Dedifferentiated amniotic fluid mesenchymal stem cell (primary cell): ENCODE results near the gene TCP11L2.
A peak's percentile ranks its signal among the peaks of the same experiment; 100 is the strongest.
"Not testable (repeated sequence)": the region's sequence is repeated elsewhere in the genome, so short reads cannot be mapped to it uniquely, and the experiment has no call there.

Experiments used
- DNase-seq: peaks from one replicate; pipeline ENCODE4 v3.0.0-alpha.2; 2016; ENCODE audit errors: extremely low spot score

TCP11L2 gene

DNA sequence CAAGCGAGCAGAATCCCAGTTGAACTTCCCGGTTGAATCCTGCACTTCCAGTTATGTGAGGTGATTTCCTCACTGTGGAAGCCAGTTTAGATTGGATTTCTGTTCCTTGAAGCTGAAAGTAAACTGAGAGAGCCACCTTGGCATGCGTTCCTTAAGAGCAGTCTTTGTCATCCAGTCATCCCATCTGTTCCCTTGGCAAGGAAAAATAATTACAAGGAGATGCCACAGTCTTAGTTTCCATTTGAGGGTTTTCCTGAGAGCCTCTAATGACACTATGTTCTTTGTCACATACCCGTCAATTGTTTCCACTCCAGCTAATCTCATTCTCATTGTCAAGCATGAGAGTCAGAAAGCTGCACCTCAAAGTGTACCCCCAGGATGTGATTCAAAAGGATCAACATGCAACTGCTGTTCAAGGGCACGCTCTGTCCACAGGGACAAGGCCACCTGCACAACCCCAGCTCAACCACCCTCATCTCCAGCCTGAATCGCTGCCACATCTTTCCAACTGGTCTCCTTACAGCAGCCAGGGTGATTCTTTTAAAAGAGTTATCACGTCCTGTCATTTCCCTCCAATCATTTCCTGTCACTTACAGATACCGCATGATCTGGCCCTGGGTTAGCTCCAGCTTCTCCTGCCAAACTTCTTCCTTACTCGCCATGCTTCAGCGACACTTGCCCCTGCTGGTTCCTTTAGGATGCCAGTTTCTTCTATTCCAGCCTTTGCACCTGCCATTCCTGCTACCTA lies 18.0 kb upstream of the TCP11L2 start:
- no peak for DNase-seq

GRCh38 chr12:106285982-106286381 lies 16.6 kb upstream of the TCP11L2 start:
- no peak for DNase-seq

- DNase-seq, result not testable (repeated sequence)
Measured at GRCh38 chr12:106286576-106287162, 15.9 kb upstream of the TCP11L2 start.

DNA sequence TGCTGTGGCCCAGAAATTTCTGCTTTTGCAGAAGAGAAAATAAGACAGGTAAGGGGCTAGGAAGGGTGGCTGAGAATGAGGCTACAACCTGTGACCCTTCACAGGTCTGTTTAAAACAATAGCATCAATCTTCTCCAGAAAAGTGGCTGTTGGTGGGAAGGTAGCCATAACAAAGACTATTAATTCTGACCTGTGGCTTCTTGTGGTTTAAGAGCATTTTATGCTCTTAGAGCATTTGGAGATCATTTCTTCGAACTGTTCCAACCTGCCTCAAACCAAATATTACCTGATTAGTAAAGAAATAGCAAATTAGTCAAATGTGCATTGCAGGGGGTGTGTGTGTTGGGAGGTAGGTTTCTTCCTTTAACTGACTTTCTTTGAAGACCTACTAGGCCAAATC lies 15.2 kb upstream of the TCP11L2 start:
- no peak for DNase-seq

DNA sequence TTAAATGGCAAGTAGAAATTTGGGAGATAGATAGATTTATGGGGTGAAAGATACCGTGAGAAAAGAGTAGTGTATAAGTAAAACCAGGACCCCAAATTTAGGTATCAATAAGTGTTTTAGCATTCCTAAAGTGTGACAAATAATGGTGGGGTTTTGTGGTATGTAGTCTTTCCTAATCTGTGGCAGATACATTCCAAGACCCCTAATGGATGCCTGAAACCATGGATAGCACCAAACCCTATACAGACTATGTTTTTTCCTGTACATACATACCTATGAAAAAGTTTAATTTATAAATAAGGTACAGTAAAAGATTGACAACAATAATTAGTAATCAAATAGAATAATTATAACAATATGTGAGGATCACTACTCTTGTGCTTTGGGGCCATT lies 14.4 kb upstream of the TCP11L2 start:
- no peak for DNase-seq

- DNase-seq, result peak; percentile 90
Measured at GRCh38 chr12:106288494-106289195, 13.9 kb upstream of the TCP11L2 start.

- no peak for DNase-seq
Measured at GRCh38 chr12:106289196-106289681, 13.3 kb upstream of the TCP11L2 start.

DNA sequence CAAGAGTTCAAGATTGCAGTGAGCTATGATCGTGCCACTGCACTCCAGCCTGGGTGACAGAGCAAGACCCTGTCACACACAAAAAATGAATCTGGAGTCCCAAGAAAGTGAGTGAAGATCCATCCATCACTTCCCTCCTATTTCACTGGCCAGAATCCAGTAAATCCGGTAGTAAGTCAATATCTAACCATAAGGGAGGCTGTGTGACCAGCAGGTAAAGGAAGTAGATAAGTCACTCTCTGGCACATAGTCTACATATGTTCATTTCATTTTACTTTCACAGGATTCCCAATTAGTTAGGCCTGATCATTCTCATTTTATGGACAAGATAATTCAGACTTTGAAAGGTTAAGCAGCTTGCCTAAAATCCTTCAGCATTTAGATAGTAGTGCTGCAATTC lies 11.9 kb upstream of the TCP11L2 start:
- no peak for DNase-seq

DNA sequence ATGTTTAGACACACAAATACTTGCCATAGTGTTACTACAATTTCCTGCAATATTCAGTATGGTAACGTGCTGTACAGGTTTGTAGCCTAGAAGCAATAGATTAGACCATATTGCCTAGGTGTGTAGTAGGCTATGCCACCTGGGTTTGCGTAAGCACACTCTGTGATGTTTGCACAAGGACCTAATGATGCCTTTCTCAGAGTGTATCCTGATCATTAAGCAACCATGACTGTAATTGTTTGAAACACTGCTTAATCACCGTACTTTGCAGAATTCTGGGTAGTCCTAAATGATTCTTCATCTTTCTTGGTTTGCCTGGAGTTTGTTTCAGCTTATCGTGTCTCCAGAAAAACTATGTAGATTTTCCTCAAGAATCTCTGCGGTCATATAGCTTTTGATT lies 11.2 kb upstream of the TCP11L2 start:
- no peak for DNase-seq

DNA sequence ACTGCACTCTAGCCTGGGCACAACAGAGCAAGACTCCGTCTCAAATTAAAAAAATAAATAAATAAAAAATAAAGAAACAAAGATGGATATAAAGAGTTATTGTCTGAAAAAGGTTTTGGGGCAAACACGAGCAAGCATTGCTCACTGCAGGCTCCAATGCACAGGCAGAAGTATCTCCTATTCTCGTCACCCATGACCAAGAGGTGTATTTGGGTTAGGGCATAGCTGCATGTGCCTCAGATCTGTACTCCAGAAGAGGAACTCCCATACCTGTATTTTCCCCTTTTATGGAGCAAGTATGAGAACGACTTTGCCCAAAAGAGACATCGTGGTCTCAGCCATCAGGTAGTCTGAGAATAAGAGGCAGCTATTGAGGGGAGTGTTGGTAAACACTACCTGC lies 10.2 kb upstream of the TCP11L2 start:
- no peak for DNase-seq

GRCh38 chr12:106296179-106296877 lies 6.2 kb upstream of the TCP11L2 start:
- peak; percentile 52 for DNase-seq

GRCh38 chr12:106297075-106297474 lies 5.5 kb upstream of the TCP11L2 start:
- DNase-seq, result no peak

DNA sequence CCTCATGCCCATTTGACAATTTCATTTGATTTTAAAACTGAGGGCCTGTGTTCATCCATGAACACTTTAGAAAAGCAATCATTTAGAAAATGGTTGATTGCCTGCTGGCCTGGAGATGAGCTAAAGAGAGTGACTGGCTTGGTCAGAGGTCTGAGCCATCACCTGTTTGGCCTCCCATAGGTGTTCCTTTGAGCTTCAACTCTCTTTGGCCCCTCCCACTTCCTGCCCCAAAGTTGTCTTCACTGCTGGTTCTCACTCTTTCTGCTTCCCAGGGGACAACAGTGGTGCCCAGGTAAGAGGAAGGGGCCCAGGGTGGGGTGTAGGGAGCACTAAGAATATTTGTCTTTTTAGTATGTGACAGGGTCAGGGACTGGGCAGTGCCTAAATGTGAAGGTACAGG lies 4.9 kb upstream of the TCP11L2 start:
- no peak for DNase-seq

DNA sequence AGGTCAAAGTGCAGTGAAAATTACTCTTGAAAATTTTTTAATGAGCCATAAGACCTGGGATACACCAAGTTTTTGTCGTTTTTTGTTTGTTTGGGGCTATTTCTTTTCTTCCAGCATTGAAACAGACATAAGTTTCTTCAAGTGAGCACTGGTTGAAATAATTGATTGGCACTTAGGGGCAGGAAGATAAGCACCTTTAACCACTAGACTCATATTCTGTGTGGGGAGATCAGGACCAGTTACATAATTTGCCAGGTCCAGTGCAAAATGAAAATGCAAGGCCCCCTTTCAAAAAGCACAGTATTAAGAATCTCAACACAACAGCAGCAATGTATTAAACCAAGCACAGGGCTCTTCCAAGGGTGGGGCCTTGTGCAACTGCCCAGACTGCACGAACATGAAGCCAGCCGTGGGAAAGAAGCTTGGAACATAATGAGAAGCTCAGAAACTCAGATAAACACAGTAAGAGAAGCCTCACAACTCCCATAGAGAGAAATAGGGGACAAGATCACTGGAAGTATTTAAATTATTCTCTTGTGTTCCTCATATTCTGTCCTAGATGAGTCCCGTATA lies 3.2 kb upstream of the TCP11L2 start:
- peak; percentile 79 for DNase-seq

DNA sequence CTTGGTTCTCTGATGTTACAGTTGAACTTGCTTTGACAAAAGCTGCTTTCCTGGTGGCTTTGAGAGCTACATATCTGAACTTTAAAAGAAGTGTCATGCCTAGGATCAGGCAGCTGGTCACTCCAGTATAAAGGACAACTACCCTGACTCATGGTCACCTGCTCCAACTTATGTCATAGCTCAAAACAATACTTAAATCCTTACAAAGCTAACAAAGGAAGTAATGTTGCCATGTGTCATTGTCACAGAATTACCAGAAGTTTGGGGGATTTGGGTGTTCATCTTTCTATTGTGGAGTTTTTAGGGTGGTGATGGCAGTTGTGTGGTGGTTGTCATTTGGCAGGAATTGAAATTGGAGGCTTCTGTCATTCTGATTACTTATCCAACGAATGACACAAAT lies 1.8 kb upstream of the TCP11L2 start:
- no peak for DNase-seq

DNA sequence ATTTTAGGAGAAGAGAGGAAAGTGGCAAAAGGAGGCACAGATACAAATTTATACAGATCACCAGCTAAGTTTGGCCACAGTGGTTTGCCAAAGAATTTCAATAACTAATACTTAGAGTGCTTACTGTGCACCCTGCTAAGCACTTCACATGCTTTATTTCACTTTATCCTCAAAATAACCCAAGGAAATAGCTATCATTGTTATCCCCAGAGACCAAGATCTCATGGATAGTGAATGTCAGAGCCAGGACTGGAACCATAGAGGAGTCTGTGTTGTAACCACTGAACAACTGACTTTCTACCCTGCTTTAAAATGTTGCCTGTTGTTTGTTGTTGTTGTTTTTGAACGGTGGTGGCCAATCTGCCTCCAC lies 1.3 kb upstream of the TCP11L2 start:
- peak; percentile 23 for DNase-seq

- no peak for DNase-seq
Measured at GRCh38 chr12:106301611-106302321, 767 bp upstream of the TCP11L2 start.

- peak; percentile 70 for DNase-seq
Measured at GRCh38 chr12:106303202-106303820, 778 bp downstream of the TCP11L2 start.

DNA sequence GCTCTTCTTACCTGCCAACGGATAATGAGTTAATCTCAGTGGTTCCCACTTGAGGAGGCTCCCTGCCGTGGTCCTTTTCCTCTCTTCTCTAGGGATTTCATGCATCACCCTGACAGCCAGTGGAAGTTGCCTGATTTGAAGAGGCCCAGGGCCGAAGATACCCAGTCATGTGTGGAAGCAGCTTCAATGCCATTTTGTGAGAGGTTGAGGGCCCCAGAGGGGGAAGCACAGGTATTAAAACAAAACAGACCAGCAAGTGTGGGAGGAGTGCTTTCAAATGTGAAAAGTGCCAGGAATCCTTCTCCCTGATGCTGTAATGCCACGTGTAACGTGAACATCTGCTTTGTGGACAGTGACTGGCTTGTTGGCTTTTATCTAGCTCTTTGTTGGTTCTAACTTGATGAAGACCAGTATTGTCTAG lies 1.5 kb downstream of the TCP11L2 start:
- no peak for DNase-seq

DNA sequence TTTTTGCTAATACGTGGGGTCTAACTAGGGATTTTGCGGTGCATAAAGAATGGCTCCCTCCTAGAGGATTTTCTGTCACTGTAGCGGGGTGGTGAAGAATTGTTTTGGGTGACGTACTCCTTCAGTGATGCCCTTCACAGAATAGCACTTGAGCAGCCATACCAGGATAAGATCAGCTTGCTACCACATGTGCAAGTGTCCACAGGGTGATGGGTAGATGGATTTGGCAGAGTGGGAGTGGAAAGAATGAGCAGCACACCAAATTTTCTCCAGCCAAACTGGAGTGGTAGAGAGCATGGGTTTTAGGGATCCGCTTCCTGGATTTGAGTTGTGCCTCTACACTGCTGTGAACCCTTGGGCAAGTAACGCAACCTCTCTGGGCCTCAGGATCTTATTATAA lies 2.3 kb downstream of the TCP11L2 start:
- no peak for DNase-seq

GRCh38 chr12:106305376-106305775 lies 2.8 kb downstream of the TCP11L2 start:
- no peak for DNase-seq
